ENCODE measurements around the gene PROM1. TPM values are rescaled to one million over a fixed set of nuclear protein-coding genes. Genes with fewer than 3 reads are reported as not detected.

Gene PROM1
- total RNA-seq, 2 experiments from 2014 or later = not detected

GRCh38 chr4:15958562-15958961, 125.3 kb downstream of the PROM1 start:
- H3K27ac Mint-ChIP-seq = no peak overlapping the region
- CTCF ChIA-PET = no interaction called here
- no peaks in the 10 kb centered on the region for H3K9me3 Mint-ChIP-seq
- Histone ChIP-seq H3K9me3 (ENCODE audit: control insufficient read depth in 1 of 2, insufficient read depth in 1 of 2, low read length in 2 of 2) (peaks cover 0 to 5% of the 10 kb centered on the region in 2 experiments), H3K4me3 (ENCODE audit: low read length) (no peak overlapping the region), H3K27ac (ENCODE audit: low read depth in 1 of 2, low read length in 2 of 2) (no peak overlapping the region), H3K36me3 (ENCODE audit: insufficient read depth, low read length) (no peaks in the 10 kb centered on the region), H3K4me1 (ENCODE audit: insufficient read depth, low read length) (peaks cover 13% of the 10 kb centered on the region), H3K27me3 (ENCODE audit: control insufficient read depth in 1 of 2, insufficient read depth in 2 of 2, low read length in 2 of 2) (no peaks in the 10 kb centered on the region)
- no peaks in the 10 kb centered on the region for H3K36me3 Mint-ChIP-seq (ENCODE audit: low read depth)
- intact Hi-C loops (cut with DNase I, micrococcal nuclease) = loop anchor here in 1 of 2 experiments (5.0 kb wide), 2 partner anchors 76 to 726 kb away; no protein-coding TSS in a partner anchor
- no peak overlapping the region for H3K4me3 Mint-ChIP-seq
- no peaks in the 10 kb centered on the region for H3K27me3 Mint-ChIP-seq
- DNase-seq (peak in 1 of 14 experiments; percentile 4), ATAC-seq (ENCODE audit: poor library complexity) (no peak)
- POLR2A ChIA-PET = no interaction called here
- peaks cover 18% of the 10 kb centered on the region for H3K4me1 Mint-ChIP-seq (ENCODE audit: low read depth)
- TF ChIP-seq, protein P1, sequence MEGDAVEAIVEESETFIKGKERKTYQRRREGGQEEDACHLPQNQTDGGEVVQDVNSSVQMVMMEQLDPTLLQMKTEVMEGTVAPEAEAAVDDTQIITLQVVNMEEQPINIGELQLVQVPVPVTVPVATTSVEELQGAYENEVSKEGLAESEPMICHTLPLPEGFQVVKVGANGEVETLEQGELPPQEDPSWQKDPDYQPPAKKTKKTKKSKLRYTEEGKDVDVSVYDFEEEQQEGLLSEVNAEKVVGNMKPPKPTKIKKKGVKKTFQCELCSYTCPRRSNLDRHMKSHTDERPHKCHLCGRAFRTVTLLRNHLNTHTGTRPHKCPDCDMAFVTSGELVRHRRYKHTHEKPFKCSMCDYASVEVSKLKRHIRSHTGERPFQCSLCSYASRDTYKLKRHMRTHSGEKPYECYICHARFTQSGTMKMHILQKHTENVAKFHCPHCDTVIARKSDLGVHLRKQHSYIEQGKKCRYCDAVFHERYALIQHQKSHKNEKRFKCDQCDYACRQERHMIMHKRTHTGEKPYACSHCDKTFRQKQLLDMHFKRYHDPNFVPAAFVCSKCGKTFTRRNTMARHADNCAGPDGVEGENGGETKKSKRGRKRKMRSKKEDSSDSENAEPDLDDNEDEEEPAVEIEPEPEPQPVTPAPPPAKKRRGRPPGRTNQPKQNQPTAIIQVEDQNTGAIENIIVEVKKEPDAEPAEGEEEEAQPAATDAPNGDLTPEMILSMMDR (IDR thresholded peaks at IDR 0.05) = no peak

- ChIA-PET POLR2A (interaction anchor here (0.6 to 0.7 kb wide), 2 partner anchors 123 to 137 kb away, joined by 3 to 5 read pairs; no protein-coding TSS in a partner anchor), CTCF (interaction anchor here (0.7 to 1.4 kb wide), 6 partner anchors 67 to 199 kb away, joined by 3 to 15 read pairs (median 4); no protein-coding TSS in a partner anchor)
- Histone ChIP-seq H3K36me3 (ENCODE audit: insufficient read depth, low read length) (no peaks in the 10 kb centered on the region), H3K9me3 (ENCODE audit: control insufficient read depth in 1 of 2, insufficient read depth in 1 of 2, low read length in 2 of 2) (peaks cover 0 to 5% of the 10 kb centered on the region in 2 experiments), H3K4me3 (ENCODE audit: low read length) (no peak overlapping the region), H3K27me3 (ENCODE audit: control insufficient read depth in 1 of 2, insufficient read depth in 2 of 2, low read length in 2 of 2) (no peaks in the 10 kb centered on the region), H3K4me1 (ENCODE audit: insufficient read depth, low read length) (no peaks in the 10 kb centered on the region), H3K27ac (ENCODE audit: low read depth in 1 of 2, low read length in 2 of 2) (no peak overlapping the region)
- TF ChIP-seq, protein P1 (IDR thresholded peaks at IDR 0.05) = peak; percentile 78
- ATAC-seq (ENCODE audit: poor library complexity) (peak; percentile 96), DNase-seq (peak; percentile 51 to 83 (median 70))
- Mint-ChIP-seq H3K36me3 (ENCODE audit: low read depth) (no peaks in the 10 kb centered on the region), H3K27me3 (no peaks in the 10 kb centered on the region), H3K9me3 (no peaks in the 10 kb centered on the region), H3K27ac (no peak overlapping the region), H3K4me3 (no peak overlapping the region), H3K4me1 (ENCODE audit: low read depth) (no peaks in the 10 kb centered on the region)
- intact Hi-C loops (cut with DNase I, micrococcal nuclease) = loop anchor here (1.0 to 5.0 kb wide), 6 partner anchors 74 to 724 kb away; no protein-coding TSS in a partner anchor
These were observed 127.5 kb downstream of the PROM1 start for GRCh38 chr4:15956179-15956850.

- Histone ChIP-seq H3K36me3 (ENCODE audit: insufficient read depth, low read length) (no peaks in the 10 kb centered on the region), H3K9me3 (ENCODE audit: control insufficient read depth in 1 of 2, insufficient read depth in 1 of 2, low read length in 2 of 2) (peaks cover 0 to 5% of the 10 kb centered on the region in 2 experiments), H3K27ac (ENCODE audit: low read depth in 1 of 2, low read length in 2 of 2) (no peak overlapping the region), H3K27me3 (ENCODE audit: control insufficient read depth in 1 of 2, insufficient read depth in 2 of 2, low read length in 2 of 2) (no peaks in the 10 kb centered on the region), H3K4me3 (ENCODE audit: low read length) (no peak overlapping the region), H3K4me1 (ENCODE audit: insufficient read depth, low read length) (no peaks in the 10 kb centered on the region)
- H3K27me3 Mint-ChIP-seq = no peaks in the 10 kb centered on the region
- H3K27ac Mint-ChIP-seq = no peak overlapping the region
- intact Hi-C loops (cut with DNase I, micrococcal nuclease) = loop anchor here (1.0 to 5.0 kb wide), 6 partner anchors 73 to 723 kb away; no protein-coding TSS in a partner anchor
- CTCF ChIA-PET = interaction anchor here (0.7 to 1.4 kb wide), 6 partner anchors 67 to 198 kb away, joined by 3 to 15 read pairs (median 4); no protein-coding TSS in a partner anchor
- H3K4me1 Mint-ChIP-seq (ENCODE audit: low read depth) = no peaks in the 10 kb centered on the region
- H3K36me3 Mint-ChIP-seq (ENCODE audit: low read depth) = no peaks in the 10 kb centered on the region
- TF ChIP-seq, protein P1 (IDR thresholded peaks at IDR 0.05) = no peak
- ATAC-seq (ENCODE audit: poor library complexity) (no peak), DNase-seq (no peak)
- no peaks in the 10 kb centered on the region for H3K9me3 Mint-ChIP-seq
- POLR2A ChIA-PET = no interaction called here
- H3K4me3 Mint-ChIP-seq = no peak overlapping the region
These were observed 128.2 kb downstream of the PROM1 start for GRCh38 chr4:15955670-15956069.
